AG04449 (cell line): Measurements from ENCODE around the gene MRTFA.

Experiments
- CTCF ChIA-PET: fragments of 350-600 bp; formaldehyde crosslinking; extraction: SDS; loops from one replicate; lab custom pipeline; 2021; ENCODE audit warnings: antibody characterized with exemption; lab: Yijun Ruan, JAX
- POLR2A ChIA-PET: fragments of 400-600, 350-600 bp; formaldehyde crosslinking; extraction: SDS; loops from one replicate; lab custom pipeline; 2020; ENCODE audit warnings: antibody characterized with exemption, inconsistent platforms; lab: Yijun Ruan, JAX
- DNase-seq: peaks from one replicate; pipeline ENCODE4 v3.0.0-alpha.2; 2010; ENCODE audit warnings: low read depth, low spot score
- H3K4me3 ChIP-seq: 2 replicates; pipeline ENCODE4 v1.5.1; 2011; ENCODE audit warnings: low read depth, mild to moderate bottlenecking, control low read depth, low read length
- TF ChIP-seq, protein P1 (sequence below): IDR thresholded peaks from one replicate; pipeline ENCODE4 v1.5.1; 2011; ENCODE audit warnings: mild to moderate bottlenecking, moderate library complexity, low read length, control low read depth, inconsistent platforms; ENCODE audit not compliant: insufficient read depth; ENCODE audit errors: missing control alignments

Gene MRTFA

DNA sequence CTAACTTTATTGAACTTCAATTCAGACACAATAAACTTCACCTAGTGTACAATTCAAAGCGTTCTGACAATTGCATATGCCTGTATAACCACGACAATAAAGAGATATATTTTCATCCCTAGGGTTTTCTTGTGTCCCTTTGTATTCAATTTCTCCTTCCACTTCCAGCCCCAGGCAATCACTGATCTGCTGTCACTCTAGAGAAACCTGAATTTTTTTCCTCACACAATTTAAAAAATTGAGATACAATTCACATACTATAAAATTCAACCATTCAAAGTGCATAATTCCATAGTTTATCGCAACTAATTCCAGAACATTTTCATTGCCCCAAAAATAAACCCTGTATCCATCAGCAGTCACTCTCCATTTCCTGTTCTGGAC is 116.6 kb downstream of the MRTFA start:
- no peak overlapping the region for H3K4me3 ChIP-seq
- DNase-seq, result no peak
- ChIA-PET POLR2A (no interaction called here), CTCF (interaction anchor here (1.4 to 3.6 kb wide), 3 partner anchors 11 to 126 kb away, joined by 3 to 15 read pairs (median 5); no protein-coding TSS in a partner anchor)
- TF ChIP-seq, protein P1, sequence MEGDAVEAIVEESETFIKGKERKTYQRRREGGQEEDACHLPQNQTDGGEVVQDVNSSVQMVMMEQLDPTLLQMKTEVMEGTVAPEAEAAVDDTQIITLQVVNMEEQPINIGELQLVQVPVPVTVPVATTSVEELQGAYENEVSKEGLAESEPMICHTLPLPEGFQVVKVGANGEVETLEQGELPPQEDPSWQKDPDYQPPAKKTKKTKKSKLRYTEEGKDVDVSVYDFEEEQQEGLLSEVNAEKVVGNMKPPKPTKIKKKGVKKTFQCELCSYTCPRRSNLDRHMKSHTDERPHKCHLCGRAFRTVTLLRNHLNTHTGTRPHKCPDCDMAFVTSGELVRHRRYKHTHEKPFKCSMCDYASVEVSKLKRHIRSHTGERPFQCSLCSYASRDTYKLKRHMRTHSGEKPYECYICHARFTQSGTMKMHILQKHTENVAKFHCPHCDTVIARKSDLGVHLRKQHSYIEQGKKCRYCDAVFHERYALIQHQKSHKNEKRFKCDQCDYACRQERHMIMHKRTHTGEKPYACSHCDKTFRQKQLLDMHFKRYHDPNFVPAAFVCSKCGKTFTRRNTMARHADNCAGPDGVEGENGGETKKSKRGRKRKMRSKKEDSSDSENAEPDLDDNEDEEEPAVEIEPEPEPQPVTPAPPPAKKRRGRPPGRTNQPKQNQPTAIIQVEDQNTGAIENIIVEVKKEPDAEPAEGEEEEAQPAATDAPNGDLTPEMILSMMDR, result no peak

DNA sequence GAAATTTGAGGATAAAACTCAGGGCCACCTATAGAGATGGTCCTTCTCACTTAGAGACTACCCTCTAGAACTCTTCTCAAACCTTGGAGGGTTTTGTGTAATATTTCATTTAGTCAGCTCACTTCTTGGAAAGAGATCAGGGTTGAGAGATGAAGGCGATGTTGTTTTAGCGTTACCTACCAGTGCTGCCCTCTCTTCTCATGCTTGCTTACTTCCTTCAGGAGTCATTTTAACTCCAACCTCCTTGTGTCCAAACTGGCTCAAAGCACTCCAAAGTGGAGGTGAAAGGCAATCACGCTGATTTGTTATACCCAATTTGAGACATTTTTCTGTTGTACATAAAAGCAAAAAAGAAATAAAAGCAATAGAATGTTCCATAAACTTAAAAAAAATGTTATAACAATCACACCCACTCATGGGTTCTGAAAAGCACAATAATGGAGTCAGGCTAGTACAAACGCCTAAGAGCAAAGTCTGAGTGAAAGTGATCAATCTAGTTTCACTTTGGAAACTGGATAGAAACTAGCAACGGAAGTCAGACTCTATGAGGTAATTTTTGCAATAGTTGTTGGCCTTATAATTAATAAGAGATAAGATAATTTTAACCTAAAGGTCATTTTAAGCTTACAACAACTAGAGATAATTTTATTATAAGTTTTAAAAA is 117.1 kb downstream of the MRTFA start:
- TF ChIP-seq, protein P1, result no peak
- H3K4me3 ChIP-seq, result no peak overlapping the region
- CTCF ChIA-PET, result interaction anchor here (1.4 to 3.6 kb wide), 3 partner anchors 11 to 127 kb away, joined by 3 to 15 read pairs (median 5); no protein-coding TSS in a partner anchor
- no peak for DNase-seq
- POLR2A ChIA-PET, result no interaction called here

DNA sequence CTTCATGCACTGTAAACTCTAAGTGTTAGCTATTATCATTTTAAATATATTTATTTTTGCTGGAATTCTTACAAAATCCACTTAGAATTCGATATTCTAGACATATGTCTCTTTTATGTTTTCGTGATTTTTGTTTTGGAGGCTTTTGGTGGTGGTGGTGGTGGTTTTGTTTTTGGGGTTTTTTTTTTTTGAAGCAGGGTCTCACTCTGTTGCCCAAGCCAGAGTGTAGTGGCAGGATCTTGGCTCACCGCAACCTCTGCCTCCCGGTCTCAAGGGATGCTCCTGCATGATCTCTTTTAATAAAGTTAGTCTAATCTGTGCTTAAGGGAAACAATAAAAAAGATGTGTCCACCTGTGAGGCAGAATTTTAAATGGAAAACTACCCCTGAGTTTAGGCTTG is 117.7 kb downstream of the MRTFA start:
- ChIA-PET CTCF (interaction anchor here (0.6 to 3.6 kb wide), 5 partner anchors 12 to 127 kb away, joined by 3 to 15 read pairs (median 5); no protein-coding TSS in a partner anchor), POLR2A (no interaction called here)
- no peak for DNase-seq
- TF ChIP-seq, protein P1, result no peak
- no peak overlapping the region for H3K4me3 ChIP-seq

DNA sequence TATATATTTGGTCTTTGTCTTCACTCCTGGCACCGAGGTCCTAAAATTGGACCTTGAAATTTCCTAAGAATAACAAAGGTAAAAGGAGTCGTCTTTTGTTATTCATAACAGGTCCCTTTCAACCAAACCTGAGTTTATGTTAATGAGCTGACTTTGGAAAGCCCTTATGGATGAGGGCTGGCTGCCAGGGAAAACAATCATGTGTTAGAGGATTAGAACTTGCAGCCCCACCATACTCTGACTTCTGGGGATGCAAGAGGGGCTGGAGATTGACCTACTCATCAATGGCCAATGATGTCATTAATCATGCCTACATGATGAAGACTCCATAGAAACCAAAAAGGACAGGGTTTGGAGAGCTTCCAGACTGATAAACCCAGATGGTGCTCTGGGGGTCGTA is 118.9 kb downstream of the MRTFA start:
- DNase-seq, result no peak
- POLR2A ChIA-PET, result no interaction called here
- CTCF ChIA-PET, result interaction anchor here (1.1 to 3.6 kb wide), 6 partner anchors 9 to 169 kb away, joined by 3 to 15 read pairs (median 10); no protein-coding TSS in a partner anchor
- no peak overlapping the region for H3K4me3 ChIP-seq
- TF ChIP-seq, protein P1, result no peak

DNA sequence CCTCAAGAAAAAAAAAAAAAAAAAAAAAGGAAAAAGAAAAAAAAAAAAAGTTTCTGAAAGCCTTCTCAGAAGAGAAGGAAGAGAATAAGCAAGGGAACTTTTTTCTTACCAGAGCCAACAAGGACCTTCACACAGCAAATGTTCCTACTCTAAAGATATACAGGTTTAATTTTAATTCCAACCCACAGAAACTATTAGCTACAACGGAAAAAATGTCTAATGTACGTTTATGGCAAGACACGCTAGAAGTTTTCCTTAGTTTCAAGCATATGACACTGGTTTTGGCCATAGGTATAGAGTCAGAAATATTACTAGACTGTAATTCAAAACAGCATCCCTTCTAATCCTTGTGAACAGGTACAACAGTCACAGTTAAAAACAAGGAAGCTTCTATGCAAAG is 120.1 kb downstream of the MRTFA start:
- CTCF ChIA-PET, result interaction anchor here (1.0 to 3.4 kb wide), 8 partner anchors 8 to 168 kb away, joined by 3 to 14 read pairs (median 6); no protein-coding TSS in a partner anchor
- TF ChIP-seq, protein P1, result no peak
- POLR2A ChIA-PET, result interaction anchor here (1.3 kb wide), 1 partner anchor 120 kb away, joined by 5 read pairs; the partner anchor contains the start of gene MRTFA
- H3K4me3 ChIP-seq, result no peak overlapping the region
- no peak for DNase-seq
